Gastrocnemius medialis (tissue), 4 donors: ENCODE measurements around the gene DNM2. TPM values are rescaled to one million over a fixed set of nuclear protein-coding genes. Genes with fewer than 3 reads are reported as not detected.
A peak's percentile ranks its signal among the peaks of the same experiment; 100 is the strongest.
"Not testable (repeated sequence)": the region's sequence is repeated elsewhere in the genome, so short reads cannot be mapped to it uniquely, and the experiment has no call there.

ENCODE experiments used
- ATAC-seq, 2 donors: fragments of 150-250 bp; one replicate each; pipeline ENCODE4 v1.9.1; 2016
- DNase-seq, 2 donors: peaks; one replicate each; pipeline ENCODE4 v3.0.0-alpha.2; 2019
- H3K27ac ChIP-seq, 4 donors: fragments of 200-600 bp; sonication (generic); 1 replicate in 1 of 4; 2 replicates in 3 of 4; pipeline ENCODE4 v1.5.1; 2016 to 2018; ENCODE audit warnings: mild to moderate bottlenecking in 2 of 4, moderate library complexity in 1 of 4
- H3K27me3 ChIP-seq, 3 donors: fragments of 200-600 bp; sonication (generic) in 2 of 3; 1 replicate in 1 of 3; 2 replicates in 2 of 3; pipeline versions ENCODE4 v1.5.1 to v1.6.0; 2016 to 2019; ENCODE audit warnings: mild to moderate bottlenecking in 1 of 3, moderate library complexity in 1 of 3
- H3K36me3 ChIP-seq, 2 donors: fragments of 200-600 bp; sonication (generic) in 1 of 2; one replicate each; pipeline ENCODE4 v1.5.1; 2017 to 2018
- H3K4me1 ChIP-seq, 2 donors: fragments of 200-600 bp; sonication (generic) in 1 of 2; one replicate each; pipeline ENCODE4 v1.5.1; 2016 to 2017; ENCODE audit warnings: mild to moderate bottlenecking in 2 of 2
- H3K4me3 ChIP-seq, 4 donors: fragments of 200-600 bp; sonication (generic) in 3 of 4; 1 replicate in 1 of 4; 2 replicates in 3 of 4; pipeline ENCODE4 v1.5.1; 2016 to 2019; ENCODE audit warnings: mild to moderate bottlenecking in 2 of 4
- H3K9me3 ChIP-seq, 3 donors: fragments of 200-600 bp; sonication (generic) in 2 of 3; 1 replicate in 1 of 3; 2 replicates in 2 of 3; pipeline ENCODE4 v1.5.1; 2016 to 2019
- CTCF ChIP-seq, 5 experiments: fragments of 450-650 bp in 3 of 5; fragments of 200-600 bp in 2 of 5; sonication (generic) in 2 of 5; IDR thresholded peaks in 4 of 5; conservative IDR thresholded peaks in 1 of 5; 1 replicate in 4 of 5; 2 replicates in 1 of 5; pipeline ENCODE4 v1.5.1; 2016 to 2019; ENCODE audit warnings: antibody characterized with exemption in 5 of 5, mild to moderate bottlenecking in 3 of 5, moderate library complexity in 3 of 5
- POLR2A ChIP-seq, 2 donors: fragments of 450-650 bp; IDR thresholded peaks; one replicate each; pipeline ENCODE4 v1.6.1; 2017; ENCODE audit warnings: antibody characterized with exemption in 2 of 2, mild to moderate bottlenecking in 2 of 2, moderate library complexity in 2 of 2
- in situ Hi-C, 4 donors: fragments of 200-750 bp; cut with MboI; loops; one replicate each; pipeline versions ENCODE4 v1.15.0 to v1.8.0; 2017; ENCODE audit warnings: low sequenced_read_pairs in 4 of 4
- intact Hi-C: fragments of 100-400 bp; cut with DNase I; formaldehyde crosslinking; loops from one replicate; pipeline ENCODE4 v1.15.1; 2023; ENCODE audit warnings: low total_unique reads
- total RNA-seq, 4 donors: library from RNA; depleted of rRNA; stranded (reverse); fragments of >200 nt; gene quantifications; one replicate each; pipeline versions ENCODE4 v1.1.0 to v1.2.3, GENCODE V29; 2016

Gene DNM2
- total RNA-seq, 4 donors from 2014 or later: 76.2 to 131 (median 108) TPM

- Histone ChIP-seq H3K9me3 (no peaks in the 10 kb centered on the region), H3K4me1 (peaks cover 31 to 39% of the 10 kb centered on the region in 2 donors), H3K4me3 (no peak overlapping the region), H3K36me3 (no peaks in the 10 kb centered on the region), H3K27me3 (no peaks in the 10 kb centered on the region), H3K27ac (no peak overlapping the region)
- ATAC-seq: no peak
- in situ Hi-C loops: no loop called here
- TF ChIP-seq POLR2A (IDR thresholded peaks at IDR 0.05): no peak
- TF ChIP-seq CTCF (IDR thresholded peaks at IDR 0.05 in 4 of 5, conservative IDR thresholded peaks at IDR 0.05 in 1 of 5): no peak
- no peak for DNase-seq
- intact Hi-C loops: no loop called here
Measured at GRCh38 chr19:10744253-10744798, 26.4 kb downstream of the DNM2 start.

GRCh38 chr19:10744801-10745293 lies 27.0 kb downstream of the DNM2 start:
- no peaks in the 10 kb centered on the region for H3K27me3 ChIP-seq
- peaks cover 35 to 41% of the 10 kb centered on the region in 2 donors for H3K4me1 ChIP-seq
- H3K36me3 ChIP-seq: no peaks in the 10 kb centered on the region
- H3K9me3 ChIP-seq: no peaks in the 10 kb centered on the region
- ATAC-seq: no peak
- H3K27ac ChIP-seq: no peak overlapping the region
- TF ChIP-seq POLR2A (IDR thresholded peaks at IDR 0.05) (no peak), CTCF (IDR thresholded peaks at IDR 0.05 in 4 of 5, conservative IDR thresholded peaks at IDR 0.05 in 1 of 5) (no peak)
- DNase-seq: no peak
- in situ Hi-C loops: no loop called here
- no peak overlapping the region for H3K4me3 ChIP-seq
- intact Hi-C loops: no loop called here

GRCh38 chr19:10746437-10746836 lies 28.6 kb downstream of the DNM2 start:
- in situ Hi-C loops, DNase-seq, H3K4me3 ChIP-seq, H3K27ac ChIP-seq, H3K9me3 ChIP-seq, H3K36me3 ChIP-seq, H3K27me3 ChIP-seq, intact Hi-C loops, ATAC-seq: not testable (repeated sequence)
- H3K4me1 ChIP-seq: peaks cover 47 to 49% of the 10 kb centered on the region in 2 donors

GRCh38 chr19:10747271-10747670 lies 29.4 kb downstream of the DNM2 start:
- Histone ChIP-seq H3K9me3 (no peaks in the 10 kb centered on the region), H3K27ac (peak overlapping the region in 2 of 4 donors; percentile 64 to 69), H3K4me3 (no peak overlapping the region), H3K27me3 (no peaks in the 10 kb centered on the region), H3K36me3 (no peaks in the 10 kb centered on the region), H3K4me1 (peaks cover 55 to 57% of the 10 kb centered on the region in 2 donors)
- in situ Hi-C loops (no loop called here), intact Hi-C loops (no loop called here)
- peak; percentile 36 to 66 for ATAC-seq
- peak; percentile 27 to 64 for DNase-seq
- TF ChIP-seq POLR2A (IDR thresholded peaks at IDR 0.05) (no peak), CTCF (IDR thresholded peaks at IDR 0.05 in 4 of 5, conservative IDR thresholded peaks at IDR 0.05 in 1 of 5) (no peak)

GRCh38 chr19:10747674-10748073 lies 29.8 kb downstream of the DNM2 start:
- in situ Hi-C loops (no loop called here), intact Hi-C loops (no loop called here)
- Histone ChIP-seq H3K27me3 (no peaks in the 10 kb centered on the region), H3K4me3 (no peak overlapping the region), H3K4me1 (peaks cover 53 to 55% of the 10 kb centered on the region in 2 donors), H3K27ac (peak overlapping the region in 2 of 4 donors; percentile 64 to 69), H3K36me3 (no peaks in the 10 kb centered on the region), H3K9me3 (no peaks in the 10 kb centered on the region)
- DNase-seq (no peak), ATAC-seq (no peak)
- TF ChIP-seq CTCF (IDR thresholded peaks at IDR 0.05 in 4 of 5, conservative IDR thresholded peaks at IDR 0.05 in 1 of 5) (no peak), POLR2A (IDR thresholded peaks at IDR 0.05) (no peak)
